HUDEP-2 (cell line): ENCODE results near the gene AHCYL2.
A peak's percentile ranks its signal among the peaks of the same experiment; 100 is the strongest.
"Not testable (repeated sequence)": the region's sequence is repeated elsewhere in the genome, so short reads cannot be mapped to it uniquely, and the experiment has no call there.

Source experiments
- DNase-seq, 76 experiments: peaks; one replicate each; lab custom pipeline; 2025; ENCODE audit not compliant: unreplicated experiment in 76 of 76; lab: John Stamatoyannopoulos, UW

AHCYL2 gene

DNA sequence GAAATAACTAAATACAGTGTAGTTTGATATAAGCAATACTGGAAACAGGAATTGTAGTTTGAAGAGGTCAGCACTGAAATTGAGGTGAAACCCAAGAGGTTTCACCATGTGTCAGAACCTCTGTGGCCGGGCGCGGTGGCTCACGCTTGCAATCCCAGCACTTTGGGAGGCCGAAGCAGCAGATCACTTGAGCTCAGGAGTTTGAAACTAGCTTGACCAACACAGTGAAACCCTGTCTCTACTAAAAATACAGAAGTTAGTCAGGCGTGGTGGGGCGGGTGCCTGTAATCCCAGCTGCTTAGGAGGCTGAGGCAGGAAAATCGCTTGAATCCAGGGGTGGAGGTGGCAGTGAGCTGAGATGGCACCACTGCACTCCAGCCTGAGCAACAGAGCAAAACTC, 13.7 kb downstream of the AHCYL2 start:
- DNase-seq: no peak

DNA sequence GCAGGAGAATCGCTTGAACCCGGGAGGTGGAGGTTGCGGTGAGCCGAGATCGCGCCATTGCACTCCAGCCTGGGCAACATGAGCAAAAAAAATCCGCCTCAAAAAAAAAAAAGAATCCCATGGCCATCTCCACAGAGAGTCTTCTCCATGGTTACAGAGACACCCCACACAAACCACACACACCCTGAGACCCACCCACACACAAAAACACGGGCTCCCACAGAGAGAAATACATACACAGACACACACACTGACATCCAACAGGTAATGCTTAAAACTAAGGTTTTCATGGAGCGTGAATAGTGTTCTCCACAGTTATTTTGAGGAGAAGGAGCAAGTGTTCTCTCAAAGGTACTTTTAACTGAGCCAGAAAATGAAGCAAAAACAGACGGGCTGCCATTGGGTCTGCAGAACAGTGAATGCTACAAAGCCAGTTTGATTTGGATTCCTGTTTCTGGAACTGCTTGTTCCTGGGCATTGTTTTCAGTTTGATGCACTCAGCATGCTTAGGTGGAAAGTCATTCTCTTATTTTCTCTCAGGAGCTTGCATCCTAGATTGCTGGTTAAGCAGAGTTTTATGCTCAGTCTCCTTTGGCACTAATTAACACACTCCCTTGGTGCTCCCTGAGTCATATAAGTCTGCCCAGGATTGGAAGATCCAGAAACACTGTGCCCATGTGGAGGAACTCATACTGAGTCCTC, 15.4 kb downstream of the AHCYL2 start:
- DNase-seq: no peak

DNA sequence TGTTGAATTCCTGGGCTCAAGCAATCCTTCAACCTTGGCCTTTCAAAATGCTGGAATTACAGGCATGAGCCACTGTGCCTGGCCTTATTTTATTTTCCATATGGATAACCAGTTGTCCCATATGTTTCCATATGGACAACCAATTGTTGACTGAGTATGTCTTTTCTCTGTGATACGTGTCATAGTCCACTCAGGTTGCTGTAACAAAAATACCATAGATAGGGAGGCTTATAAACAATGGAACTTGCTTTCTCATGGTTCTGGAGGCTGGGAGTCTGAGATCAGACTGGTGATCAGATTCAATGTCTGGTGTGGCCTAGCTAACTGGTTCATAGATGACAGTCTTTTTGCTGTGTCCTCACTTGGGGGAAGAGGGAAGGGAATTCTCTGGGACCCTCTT, 19.4 kb downstream of the AHCYL2 start:
- DNase-seq: no peak

DNA sequence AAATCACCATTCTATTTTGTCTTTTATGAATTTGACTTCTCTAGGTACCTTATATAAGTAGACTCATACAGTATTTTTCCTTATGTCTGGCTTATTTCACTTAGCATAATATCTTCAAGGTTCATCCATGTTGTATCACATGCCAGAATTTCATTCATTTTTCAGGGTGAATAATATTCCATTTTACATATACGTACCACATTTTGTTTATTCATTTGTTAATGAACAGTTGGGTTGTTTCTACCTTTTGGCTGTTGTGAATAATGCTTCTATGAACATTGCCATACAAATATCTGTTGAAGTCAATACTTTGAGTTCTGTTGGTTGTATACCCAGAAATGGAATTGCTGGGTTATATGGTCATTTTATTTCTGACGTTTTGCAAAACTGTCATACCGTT, 20.7 kb downstream of the AHCYL2 start:
- no peak for DNase-seq

DNA sequence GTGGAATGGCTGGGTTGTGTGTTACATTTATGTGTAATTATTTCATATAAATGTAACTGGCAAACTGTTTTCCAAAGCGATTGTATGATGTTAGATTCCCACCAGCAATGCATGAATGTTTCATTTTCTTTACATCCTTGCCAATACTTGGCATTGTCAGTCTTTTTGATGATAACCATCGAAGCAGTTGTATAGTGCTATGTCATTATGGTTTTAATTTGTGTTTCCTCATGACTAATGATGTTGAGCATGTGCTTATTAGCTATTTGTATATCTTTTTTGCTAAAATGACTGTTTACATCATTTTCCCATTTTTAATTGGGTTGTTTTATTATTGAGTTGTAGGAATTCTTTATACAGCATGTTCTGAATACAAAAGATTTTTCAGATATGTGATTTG, 22.3 kb downstream of the AHCYL2 start:
- DNase-seq: no peak

DNA sequence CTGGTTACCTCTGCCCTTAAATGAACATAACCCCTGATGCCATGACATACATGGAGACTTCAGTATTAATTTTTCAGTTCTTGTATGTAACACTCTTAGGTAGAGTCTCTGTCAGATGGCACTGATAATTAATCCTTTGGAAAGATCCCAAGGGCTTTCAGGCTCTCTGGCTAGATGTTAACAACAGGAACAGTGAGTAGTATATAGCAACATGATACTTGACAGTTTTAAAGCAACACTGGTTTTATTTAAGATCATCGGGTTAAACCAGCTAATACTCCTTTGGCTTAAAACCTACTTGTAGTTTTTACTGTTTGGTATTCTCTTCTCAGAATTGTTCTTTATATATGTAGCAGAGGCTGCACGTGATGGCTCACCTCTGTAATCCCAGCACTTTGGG, 27.3 kb downstream of the AHCYL2 start:
- DNase-seq: no peak

DNA sequence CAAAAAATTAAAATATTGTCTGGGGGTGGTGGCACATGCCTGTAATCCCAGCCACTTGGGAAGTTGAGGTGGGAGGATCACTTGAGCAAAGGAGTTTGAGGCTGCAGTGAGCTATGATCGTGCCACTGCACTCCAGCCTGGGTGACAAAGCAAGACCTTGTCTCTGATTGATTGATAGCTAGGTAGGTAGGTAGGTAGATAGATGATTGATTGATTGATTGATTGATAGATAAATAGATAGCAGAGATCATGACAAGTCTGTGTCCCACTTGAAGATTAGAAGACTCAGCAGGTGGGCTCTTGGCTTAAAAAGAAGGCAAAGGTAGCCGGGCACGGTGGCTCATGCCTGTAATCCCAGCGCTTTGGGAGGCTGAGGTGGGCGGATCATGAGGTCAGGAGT, 27.8 kb downstream of the AHCYL2 start:
- not testable (repeated sequence) for DNase-seq

DNA sequence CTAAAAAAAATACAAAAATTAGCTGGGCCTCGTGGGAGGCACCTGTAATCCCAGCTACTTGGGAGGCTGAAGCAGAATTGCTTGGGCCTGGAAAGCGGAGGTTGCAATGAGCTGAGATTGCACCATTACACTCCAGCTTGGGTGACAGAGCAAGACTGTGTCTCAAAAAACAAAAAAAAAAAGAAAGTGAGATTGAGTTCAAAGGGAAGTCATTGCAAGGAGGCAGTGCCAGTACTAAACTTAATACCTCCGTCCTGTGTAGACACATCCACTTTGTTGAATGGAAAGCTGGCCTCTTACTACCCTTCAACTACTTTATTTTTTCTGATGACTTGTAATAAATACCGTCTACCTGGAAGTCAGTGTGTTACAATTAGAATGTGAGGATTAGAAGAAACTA, 31.0 kb downstream of the AHCYL2 start:
- no peak for DNase-seq

DNA sequence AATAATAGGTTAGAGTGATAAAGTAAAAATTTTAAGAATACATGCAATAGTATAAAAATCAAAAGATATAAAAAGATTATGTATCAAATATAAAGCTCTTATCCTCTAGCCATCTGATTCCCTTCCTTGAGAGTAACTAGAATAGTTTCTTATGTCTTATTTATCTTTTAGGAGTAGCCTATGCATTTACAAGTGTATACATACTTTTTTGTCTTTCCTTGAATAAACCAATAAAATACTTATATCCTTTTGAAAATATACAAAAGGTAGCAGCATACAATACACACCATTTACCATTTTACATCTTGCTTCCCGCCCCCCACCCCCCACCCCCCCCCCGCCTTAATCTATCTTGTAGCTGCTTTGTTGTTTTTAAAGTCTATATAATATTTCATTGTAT, 31.4 kb downstream of the AHCYL2 start:
- DNase-seq: no peak

DNA sequence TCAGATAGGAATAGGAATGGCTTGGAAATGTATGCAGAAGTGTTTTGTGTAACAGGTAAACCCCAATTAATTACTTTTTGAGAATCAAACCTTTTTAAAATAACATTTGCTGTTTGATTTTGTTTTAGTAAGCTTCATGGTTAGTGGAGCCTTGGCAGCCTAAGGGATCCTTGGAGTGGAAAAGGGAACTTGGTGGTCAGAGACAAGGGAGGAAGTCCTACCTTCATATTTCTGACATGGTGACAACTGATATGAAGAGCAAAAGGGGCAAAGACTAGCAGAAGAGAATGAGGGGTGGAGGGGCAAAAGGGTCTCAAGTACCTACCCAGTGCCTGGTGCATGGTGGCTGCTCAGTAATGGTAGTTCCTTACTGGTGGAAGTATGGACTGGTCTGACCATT, 32.3 kb downstream of the AHCYL2 start:
- DNase-seq: no peak

DNA sequence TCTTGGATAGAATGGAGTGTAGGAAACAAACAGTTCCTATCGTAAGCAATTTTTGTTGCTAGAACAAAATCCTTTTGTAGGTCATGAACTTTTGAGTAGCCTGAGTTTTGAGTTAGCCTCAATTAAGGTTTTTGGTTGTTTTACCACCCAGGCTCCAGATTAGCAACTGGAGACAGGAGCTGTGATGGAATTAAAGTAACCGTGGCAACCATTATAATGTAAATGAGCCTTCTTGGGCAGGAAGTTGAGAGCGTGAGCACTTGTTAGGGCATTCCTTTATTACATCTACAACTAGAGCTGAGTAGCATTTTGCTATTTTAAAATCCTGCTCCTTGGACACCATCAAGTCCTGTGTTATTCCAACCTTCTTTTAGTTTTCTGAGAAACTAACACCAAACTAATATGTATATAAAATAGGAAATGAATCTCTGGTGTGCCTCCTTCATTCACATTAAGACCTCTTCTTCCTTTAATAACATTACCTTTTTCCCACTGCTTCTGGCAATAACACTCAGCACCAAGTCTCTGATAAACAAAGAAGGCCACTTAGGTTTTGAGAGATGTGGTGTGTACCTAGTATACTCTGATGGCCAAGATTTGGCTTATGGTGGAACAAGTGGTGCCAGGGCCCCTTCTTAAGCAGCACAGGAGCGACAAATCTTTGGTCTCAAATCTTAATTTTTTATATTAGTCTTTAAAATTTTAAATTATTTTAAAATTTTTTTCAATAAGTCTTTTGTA, 34.0 kb downstream of the AHCYL2 start:
- DNase-seq: no peak

DNA sequence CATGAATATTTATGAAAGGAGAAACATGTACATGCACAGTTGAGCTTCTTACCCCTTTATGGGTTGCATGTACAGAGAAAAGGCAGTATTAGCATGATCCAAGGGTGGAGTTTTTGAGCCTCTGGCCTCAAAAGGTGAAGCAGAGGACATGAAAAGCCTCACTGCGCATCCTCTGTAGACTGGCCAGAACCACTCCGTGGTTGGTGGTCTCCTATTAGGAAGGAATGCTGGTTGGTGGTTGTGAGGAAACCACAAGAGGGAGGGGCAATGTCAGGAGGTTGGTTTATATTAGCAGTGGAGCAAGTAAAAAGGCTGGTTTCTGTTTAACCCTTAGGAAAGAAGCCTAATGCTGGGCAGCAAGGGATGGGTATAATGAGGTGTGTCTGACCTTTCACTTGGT, 37.5 kb downstream of the AHCYL2 start:
- no peak for DNase-seq

DNA sequence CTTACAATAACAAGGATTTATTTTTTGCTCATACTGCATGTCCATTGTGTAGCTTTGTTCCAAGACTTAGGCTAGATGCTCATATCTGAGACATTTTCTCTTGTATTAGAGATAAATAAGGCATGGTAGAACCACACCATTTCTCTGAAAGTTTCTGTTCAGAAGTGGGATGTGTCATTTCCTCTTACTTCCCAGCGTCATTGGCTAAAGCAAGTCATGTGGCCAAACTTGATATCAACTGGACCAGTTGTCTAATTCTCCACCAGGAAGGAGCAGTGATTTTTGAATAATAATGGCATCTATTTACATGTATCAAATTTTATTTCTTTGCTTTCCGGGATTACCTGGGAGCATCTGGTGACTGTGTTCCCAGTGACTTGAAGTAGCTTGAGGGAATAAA, 38.3 kb downstream of the AHCYL2 start:
- DNase-seq: no peak

DNA sequence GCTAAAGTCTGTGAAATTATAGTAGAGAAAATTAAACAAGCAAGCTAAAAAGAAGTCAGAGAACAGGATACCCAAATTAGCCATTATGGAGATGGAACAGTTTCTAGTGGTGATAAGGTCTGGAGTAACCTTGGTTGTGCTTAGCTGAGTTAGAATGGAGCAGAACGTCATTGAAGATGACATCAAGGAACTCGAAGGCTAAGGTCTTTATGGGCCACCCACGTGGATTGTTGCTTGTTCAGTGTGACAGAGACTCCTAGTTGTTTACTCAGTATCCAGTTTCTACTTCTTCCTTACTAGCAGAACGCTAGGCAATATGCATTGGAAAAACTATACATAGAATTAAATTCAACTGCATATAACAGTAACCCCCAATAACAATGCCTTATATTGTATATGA, 39.7 kb downstream of the AHCYL2 start:
- DNase-seq: no peak

DNA sequence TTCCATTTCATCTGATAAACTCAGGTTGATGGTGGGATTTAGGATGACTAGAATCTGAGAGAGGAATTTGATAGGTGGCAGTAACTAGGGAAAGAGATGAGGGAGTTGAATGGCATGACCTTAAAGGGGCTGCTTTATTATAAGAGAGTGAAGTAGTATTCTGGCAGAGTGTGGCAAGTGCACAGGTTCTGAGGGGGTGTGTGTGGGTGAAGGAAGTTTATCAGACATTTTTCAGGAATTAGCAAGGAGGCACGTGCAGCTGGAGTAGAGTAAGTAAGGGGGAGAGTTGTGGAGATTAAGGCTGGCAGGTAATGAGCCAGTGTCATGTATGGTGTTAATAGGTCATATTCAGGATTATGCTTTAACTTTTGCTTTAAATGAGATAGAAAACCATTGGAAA, 40.5 kb downstream of the AHCYL2 start:
- DNase-seq: no peak

DNA sequence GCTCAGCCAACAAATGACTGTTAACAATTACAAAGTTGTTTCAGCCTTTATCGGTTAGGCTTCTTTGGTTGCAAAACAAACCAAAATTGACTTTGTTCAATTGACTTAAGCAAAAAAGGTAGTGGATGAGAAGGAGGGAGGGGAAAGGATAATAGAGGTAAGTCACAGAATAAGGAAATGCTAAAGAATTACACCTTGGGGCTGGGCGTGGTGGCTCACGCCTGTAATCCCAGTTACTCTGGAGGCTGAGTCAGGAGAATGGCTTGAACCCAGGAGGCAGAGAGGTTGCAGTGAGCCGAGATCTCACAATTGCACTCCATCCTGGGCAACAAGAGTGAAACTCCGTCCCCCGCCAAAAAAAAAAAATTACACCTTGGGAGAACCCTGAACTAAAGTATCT, 41.4 kb downstream of the AHCYL2 start:
- DNase-seq: no peak

DNA sequence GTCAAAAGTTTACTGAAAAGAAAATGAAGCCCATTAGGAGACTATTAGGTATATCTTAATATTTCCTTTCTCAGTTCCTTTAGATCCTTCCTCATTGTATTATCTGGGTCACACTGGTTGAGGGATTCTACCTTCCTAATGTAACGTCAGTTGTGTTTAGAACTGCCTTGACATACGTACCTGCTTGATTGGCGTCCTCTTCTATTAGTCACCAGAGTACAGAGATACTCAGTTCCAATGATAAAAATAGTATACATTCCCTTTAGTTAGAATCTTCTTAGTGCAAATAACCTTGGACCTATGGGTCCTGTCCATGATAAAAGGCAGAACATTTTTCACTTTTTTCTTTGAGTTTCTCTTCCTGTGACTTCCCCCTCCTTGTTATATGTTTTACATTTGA, 45.2 kb downstream of the AHCYL2 start:
- no peak for DNase-seq

DNA sequence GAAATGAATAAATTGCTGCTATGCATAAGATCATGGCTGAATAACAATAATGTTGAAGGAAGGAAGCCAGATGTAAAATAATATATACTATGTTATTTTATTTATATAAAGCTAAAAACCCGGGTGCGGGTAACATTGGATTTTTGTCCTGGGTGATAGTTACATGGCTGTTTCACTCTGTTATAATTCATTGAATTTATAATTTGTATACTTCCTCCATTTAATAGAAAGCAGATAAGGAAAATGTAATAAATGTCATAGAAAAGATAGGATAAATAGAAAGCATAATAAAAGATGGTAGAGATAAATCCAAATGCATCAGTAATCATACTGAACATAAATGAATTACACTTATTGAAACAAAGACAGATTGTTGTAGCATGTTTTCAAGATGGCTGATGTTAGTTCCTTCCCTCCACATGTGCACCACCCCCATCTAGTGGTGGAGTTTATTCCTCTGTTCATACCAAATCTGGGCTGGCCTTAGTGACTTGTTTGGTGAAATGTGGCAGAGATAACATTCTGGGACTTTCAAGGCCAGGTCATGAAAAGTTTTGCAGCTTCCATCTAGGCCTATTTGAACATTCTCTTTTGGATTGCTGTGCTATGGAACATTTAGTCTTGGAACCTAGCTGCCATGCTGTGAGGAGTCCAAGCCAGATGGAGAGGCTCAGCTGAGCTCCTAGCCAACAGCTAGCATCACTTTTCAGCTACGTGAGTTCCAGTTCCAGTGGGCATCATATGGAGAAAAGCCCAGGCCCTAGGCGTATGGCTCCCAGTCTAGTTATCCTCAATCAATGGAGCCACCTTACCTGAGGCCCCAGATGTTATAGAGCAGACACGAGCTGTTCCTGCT, 46.9 kb downstream of the AHCYL2 start:
- DNase-seq: peak in 58 of 76 experiments; percentile 1 to 74 (median 30)

DNA sequence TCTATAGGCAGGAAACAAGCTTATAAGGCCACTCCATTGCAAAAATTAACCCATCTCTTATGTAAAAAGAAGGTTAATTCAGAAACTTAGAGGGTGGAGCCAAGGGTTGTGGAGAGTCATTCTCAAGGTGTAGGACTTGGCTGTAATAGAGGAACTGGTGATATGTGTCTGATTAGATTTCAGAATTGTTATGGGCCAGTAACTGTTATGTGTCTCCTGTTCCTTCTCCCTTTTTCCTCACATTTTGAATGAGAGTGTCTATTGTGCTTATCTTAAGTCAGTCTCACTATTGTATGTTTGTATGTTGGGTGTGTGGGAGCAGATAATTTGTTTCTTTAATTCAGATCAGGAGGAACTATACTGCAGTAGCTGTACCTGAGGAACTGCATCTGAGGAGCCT, 49.1 kb downstream of the AHCYL2 start:
- DNase-seq: no peak

DNA sequence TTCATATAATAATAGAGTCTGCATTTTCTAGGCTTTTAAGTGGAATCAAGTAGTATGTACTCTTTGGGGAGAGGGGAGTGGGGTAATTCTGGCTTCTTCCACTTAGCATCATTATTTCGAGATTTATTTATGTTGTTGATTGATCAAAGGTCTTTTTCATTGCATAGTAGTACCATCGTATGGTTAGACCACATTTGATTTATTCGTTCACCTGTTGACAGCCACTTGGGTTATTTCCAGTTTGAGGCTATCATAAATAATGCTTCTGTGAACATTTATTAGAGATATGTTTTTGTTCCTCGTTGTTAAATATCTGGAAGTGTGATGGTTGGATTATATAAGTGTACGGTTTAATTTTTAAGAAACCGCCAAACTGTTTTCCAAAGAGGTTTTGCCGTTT, 52.8 kb downstream of the AHCYL2 start:
- DNase-seq: no peak

DNA sequence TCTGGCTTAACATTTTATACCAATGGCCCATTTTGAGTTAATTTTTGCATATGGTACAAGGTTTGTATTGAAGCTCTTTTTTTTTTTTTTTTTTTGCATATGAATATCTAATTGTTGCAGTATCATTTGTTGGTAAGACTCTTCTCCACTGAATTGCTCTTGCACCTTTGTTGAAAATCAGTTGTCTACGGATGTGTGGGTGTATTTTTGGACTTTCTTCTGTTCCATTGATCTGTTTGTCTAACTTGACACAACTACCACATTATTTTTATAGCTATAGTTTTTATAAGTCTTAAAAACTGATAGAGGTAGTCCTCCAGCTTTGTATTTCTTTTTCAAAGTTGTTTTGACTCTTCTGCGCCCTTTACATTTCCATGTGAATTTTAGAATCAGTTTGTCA, 53.9 kb downstream of the AHCYL2 start:
- no peak for DNase-seq

DNA sequence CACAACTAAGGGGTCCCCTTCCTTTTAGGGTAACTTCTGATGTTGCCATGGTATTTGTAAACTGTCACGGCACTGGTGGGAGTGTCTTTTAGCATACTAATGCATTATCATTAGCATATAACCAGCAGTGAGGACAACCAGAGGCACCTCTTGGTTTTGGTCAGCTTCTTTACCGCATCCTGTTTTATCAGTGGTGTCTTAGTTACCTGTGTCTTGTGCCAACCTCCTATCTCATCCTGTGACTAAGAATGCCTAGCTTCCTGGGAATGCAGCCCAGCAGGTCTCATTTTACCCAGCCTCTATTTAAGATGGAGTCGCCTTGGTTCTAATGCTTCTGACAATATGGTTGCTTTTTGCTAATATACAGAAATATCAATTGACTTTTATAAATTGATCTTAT, 54.9 kb downstream of the AHCYL2 start:
- no peak for DNase-seq
